ENCODE results near the gene CBR1.
A peak's percentile ranks its signal among the peaks of the same experiment; 100 is the strongest.
"Not testable (repeated sequence)": the region's sequence is repeated elsewhere in the genome, so short reads cannot be mapped to it uniquely, and the experiment has no call there.

The CBR1 gene

DNA sequence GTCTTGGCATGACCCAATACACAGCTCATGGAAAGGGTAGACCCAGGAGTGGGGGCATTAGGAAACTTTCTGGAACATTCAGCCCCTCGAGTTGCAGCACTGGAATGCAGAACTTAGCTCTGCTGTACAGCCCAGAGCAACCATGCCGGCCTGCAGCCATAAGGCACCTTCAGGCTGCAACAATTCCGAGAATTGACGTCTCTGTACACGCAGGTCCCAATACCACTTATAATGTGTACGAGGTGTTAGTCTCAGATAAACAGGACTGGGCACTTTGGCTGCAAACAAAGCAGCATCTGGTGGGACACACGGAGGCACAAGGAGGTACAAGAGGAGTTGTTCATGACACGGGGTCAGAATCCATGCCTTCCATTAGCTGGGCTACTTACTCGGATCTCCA, 7.9 kb downstream of the CBR1 start:
- DNase-seq (ENCODE audit: low read depth, low spot score) = no peak
- no peak overlapping the region for H3K27ac ChIP-seq

DNA sequence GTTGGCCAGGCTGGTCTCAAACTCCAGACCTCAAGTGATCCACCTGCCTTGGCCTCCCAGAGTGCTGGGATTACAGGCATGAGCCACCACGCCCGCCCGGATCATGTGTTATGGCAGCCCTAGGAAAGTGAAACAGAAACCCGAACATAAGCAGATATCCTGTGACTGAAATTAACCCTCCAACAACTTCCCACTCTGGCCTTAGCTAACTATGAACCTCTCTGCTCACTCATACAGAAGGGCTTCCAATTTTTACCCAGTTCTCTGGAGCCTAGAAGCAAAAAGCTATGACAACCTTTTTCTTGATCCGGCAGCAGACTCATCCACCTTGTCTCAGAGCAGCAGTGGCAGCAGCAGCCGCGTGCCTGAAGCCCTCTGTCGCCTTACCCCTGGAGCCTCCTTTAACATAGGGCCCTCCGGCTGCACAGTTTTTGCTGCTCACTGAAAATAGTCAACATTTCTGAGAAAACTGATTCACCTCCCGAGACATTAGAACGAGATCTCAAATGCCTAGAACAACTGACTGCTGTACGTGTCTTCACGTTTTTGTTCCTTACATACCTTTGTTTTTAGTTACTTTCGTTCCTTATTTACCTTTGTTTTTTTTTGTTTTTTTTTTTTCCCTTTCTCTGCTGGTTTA, 9.3 kb downstream of the CBR1 start:
- no peak for DNase-seq (ENCODE audit: low read depth, low spot score)
- H3K27ac ChIP-seq = no peak overlapping the region

DNA sequence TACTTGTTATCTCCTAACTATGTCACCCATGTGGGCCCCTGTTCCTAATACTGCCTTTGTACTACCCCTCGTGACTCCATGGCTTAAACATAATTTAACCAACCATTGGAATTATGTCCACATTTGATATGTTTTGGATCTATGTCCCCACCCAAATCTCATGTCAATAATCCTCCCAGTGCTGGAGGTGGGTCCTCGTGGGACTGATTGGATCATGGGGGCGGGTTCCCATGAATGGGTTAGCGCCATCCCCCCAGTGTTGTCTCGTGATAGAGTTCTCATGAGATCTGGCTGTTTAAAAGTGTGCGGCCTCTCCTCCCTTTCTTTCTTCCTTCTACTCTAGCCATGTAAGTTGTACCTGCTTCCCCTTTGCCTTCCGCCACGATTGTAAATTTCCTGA, 9.8 kb downstream of the CBR1 start:
- DNase-seq (ENCODE audit: low read depth, low spot score) = no peak
- H3K27ac ChIP-seq = no peak overlapping the region

DNA sequence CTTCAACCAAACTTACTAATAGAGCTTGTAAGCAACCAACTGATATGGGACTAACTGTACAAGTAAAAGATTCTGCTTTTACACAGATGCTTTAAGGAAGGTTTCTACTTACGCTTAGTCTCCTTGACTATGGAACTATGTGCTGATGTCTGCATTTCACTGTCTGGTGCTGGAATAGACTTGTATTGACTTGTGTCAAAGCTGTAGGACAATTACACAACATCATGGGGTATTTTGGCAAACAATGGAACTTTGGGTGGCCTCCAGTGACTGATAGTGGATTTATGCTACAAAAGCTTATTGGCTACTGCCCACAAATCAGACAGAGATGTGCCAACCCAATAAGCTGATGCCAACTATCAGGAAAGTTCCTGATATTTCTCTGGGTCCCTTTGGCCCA, 10.6 kb downstream of the CBR1 start:
- peak overlapping the region; percentile 22 for H3K27ac ChIP-seq
- DNase-seq (ENCODE audit: low read depth, low spot score) = peak; percentile 75

DNA sequence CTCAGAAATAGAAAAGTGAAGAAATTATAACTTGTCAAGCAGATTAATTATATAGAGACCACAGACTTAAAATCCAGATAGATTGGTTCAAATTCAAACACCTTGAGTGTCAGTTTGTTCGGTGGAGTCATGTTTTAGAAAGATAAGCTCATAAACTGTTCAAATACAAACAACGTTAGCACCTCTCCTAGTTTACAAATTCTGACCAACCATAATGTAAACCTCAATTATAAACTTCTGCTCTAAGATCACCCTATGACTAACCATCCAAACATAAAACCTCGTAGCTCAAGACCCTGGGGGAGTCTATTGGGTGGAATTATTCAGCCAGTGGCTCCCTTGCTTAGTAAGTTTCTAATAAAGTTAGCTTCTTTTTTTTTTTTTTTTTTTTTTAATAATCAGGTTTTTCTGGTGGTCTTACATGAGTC, 12.4 kb downstream of the CBR1 start:
- no peak overlapping the region for H3K27ac ChIP-seq
- no peak for DNase-seq (ENCODE audit: low read depth, low spot score)

DNA sequence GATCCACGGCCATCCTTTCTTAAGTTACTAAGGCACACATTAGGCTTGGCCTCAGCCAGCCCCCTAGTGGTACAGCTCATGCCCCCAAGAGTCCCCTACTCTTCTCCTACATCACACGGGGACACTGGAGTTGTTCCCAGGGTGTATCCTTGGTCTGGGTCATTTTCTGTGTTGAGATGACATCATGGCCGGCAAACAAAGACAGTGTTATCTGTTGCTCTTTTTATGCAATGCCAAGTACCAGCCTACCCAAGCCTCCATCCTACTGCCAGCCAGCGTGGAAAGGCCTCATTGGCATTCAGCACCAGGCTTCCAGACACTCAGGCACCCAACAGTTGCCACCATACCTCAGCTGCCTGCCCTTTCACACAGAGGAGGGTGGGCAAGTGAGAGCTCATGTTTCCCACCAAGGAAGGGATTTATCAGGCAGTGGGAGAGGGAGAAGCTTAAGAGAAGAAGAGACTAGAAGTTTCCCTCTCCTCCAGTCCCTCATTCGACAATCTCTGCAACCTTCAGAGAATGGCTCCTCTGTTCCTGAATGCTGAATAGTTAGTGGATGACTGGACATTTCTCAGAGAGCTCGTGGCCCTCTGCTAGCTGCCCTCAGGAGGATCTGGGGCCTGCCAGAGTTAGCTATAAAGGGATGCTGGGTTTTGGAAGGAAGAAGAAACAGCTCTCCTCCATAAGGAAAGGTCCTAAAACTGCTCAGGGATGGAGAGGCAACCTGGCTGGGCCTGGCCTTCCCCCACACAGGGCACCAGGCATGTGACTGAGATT, 17.7 kb downstream of the CBR1 start:
- DNase-seq (ENCODE audit: low read depth, low spot score) = no peak
- H3K27ac ChIP-seq = no peak overlapping the region

DNA sequence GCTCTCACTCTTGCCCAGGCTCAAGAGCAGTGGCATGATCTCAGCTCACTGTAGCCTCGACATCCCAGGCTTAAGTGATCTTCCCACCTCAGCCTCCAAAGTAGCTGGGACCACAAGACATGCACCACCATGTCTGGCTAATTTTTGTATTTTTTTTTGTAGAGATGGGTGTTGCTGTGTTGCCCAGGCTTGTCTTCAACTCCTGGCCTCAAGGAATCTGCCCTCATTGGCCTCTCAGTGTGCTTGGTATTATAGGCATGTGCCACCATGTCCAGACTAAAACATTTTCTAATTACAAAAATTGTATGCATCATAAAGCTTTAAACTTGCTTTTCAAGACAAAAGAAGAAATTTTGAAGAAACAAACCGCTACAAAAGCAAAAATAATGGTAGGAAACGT, 20.1 kb downstream of the CBR1 start:
- peak overlapping the region; percentile 47 for H3K27ac ChIP-seq
- DNase-seq (ENCODE audit: low read depth, low spot score) = peak; percentile 60

DNA sequence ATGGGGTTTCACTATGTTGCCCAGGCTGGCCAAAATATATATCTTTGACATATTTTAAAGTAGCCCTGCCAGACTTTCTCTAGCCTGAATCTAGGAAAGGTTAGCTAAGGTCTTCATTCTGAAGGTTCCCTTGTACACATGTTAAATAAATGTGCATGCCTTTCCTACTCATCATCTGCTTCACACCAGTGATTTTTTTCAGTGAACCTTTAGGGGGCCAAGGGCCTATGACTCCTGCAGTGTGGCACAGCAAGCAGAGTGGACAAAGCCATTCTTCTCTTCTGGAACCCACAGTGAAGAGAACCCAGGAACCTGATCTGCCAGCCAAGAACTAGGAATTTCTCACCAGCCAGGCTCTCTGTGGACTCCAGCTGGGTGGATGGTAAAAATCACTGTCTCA, 22.9 kb downstream of the CBR1 start:
- no peak overlapping the region for H3K27ac ChIP-seq
- DNase-seq (ENCODE audit: low read depth, low spot score) = no peak

DNA sequence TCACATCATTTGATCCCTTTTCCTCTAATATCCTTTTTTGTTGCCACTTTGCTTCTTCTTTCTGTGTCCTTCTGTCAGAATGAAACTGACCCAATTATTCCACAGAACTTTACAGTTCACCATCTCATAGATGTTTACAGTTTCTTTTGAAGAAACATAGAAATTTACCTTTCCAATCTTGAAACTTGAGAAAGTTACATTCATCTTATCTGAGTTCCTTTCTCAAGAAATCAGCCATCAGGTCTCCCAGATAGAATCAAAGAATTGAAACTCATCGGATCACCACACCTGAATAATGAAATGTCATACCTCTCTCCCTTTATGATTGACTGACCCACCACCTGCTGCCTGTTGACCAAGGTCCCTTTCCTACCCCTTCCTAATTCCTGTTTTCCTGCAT, 23.7 kb downstream of the CBR1 start:
- no peak overlapping the region for H3K27ac ChIP-seq
- DNase-seq (ENCODE audit: low read depth, low spot score) = no peak

DNA sequence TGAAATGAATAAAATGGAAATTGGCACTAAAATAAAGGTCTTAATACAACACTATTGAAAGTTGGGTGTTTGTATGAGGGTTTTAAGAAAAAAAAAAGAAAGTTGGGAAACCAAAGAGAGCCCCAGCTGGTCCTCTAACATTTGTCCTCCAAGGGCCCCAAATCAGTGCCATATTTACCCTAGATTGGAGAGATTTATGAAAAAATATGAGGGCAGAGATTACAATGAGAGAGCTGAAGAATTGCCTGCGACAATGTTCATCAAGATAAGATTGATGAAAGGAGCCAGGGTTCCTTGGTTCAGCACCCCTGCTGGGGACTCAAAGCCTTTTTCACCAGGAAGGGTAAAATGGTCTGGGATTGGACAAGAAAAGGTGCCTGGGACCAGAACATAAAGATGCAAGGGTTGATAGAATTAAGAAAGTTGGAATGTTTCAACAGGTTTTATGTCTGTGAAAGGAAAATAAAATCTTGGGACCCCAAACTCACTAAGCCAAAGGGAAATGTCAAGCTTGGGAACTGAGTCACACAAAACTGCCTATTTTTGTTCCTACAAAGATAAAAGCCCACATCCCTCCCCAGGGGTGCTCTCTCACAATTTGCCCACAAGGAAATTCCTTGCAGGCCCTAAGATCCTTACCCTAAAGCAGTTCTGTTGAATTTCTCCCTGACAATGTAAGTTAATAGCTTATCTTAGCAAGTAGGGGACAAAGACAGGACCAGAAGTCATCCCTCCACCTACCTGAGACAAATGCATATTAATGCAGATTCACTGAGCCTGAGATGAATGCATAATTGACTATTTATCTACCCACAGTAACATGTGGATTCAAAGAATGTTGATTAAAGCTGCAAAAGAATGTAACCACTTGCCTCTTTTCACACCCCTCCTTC, 26.8 kb downstream of the CBR1 start:
- DNase-seq (ENCODE audit: low read depth, low spot score) = no peak
- no peak overlapping the region for H3K27ac ChIP-seq

DNA sequence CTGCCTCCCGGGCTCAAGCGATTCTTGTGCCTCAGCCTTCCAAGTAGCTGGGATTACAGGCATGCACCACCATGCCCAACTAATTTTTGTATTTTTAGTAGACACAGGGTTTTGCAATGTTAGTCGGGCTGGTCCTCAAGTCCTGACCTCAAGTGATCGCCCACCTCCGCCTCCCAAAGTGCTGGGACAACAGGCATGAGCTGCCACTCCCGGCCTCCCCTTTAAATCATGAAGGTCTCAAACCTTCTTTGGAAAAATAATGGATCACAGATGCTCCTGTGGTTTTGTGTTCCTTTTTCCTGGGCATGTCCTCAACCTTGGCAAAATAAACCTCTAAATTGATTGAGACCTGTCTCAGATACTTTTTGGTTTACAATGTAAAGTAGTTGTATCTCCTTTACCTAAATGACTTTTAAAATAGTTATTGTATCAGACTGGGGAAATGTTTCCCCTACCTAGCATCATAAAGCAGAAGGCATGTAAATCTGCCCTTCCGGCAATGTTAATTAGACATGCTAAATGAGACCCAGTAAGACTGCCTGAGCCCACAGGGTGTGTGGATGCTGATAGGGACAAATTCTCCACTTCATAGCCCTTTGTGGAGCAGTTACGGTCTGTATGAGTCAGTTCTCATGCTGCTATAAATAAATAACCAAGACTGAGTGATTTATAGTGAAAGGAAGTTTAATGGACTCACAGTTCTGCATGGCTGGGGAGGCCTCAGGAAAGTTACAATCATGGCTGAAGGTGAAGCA, 27.8 kb downstream of the CBR1 start:
- H3K27ac ChIP-seq = no peak overlapping the region
- DNase-seq (ENCODE audit: low read depth, low spot score) = peak; percentile 27

DNA sequence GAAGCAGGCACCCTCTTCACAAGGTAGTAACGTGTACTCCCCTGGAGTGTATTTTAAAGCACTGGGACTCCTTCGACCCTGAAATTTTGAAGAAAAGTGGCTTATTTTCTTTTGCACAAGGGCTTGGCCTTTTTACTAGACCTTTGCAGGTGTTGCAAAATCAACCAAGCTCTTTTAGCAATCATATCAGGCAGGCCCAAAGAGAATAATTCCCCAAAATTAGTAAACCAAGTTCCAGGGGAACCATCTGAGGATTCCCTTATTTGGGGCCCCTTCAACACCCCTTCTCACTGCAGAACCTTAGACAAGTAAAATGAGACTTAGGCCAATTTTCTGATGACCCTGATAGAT, 28.3 kb downstream of the CBR1 start:
- no peak overlapping the region for H3K27ac ChIP-seq
- DNase-seq (ENCODE audit: low read depth, low spot score) = no peak

DNA sequence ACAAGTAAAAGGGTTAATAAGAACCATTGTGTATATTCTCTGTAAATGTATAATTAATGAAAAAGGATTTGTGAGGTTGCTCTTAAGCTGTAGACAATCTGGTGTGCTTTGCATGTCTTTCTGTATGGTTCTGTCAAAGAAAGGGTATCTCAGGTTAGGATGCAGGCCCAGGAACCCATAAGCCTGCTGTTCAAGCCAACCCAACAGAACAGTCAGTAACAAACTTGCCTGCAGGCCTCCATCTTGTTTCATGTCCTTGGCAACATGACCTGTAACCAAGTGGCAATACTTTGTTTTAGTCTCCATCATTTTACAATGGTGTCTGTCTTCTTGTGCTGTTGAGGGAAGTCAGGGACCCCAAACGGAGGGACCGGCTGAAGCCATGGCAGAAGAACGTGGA, 29.2 kb downstream of the CBR1 start:
- DNase-seq (ENCODE audit: low read depth, low spot score) = no peak
- no peak overlapping the region for H3K27ac ChIP-seq

DNA sequence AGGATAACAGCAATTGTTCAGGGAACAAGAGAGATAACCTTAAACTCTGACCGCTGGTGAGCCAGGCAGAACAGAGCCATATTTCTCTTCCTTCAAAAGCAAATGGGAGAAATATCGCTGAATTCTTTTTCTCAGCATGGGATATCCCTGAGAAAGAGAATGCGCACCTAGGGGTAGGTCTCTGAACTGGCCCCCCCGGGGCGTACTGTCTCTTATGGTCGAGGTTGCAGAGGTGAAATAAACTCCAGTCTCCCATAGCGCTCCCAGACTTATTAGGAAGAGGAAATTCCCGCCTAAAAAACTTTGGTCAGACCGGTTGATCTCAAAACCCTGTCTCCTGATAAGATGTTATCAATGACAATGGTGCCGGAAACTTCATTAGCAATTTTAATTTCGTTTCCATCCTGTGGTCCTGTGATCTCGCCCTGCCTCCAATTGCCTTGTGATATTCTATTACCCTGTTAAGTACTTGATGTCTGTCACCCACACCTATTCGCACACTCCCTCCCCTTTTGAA, 29.9 kb downstream of the CBR1 start:
- not testable (repeated sequence) for DNase-seq (ENCODE audit: low read depth, low spot score); H3K27ac ChIP-seq

DNA sequence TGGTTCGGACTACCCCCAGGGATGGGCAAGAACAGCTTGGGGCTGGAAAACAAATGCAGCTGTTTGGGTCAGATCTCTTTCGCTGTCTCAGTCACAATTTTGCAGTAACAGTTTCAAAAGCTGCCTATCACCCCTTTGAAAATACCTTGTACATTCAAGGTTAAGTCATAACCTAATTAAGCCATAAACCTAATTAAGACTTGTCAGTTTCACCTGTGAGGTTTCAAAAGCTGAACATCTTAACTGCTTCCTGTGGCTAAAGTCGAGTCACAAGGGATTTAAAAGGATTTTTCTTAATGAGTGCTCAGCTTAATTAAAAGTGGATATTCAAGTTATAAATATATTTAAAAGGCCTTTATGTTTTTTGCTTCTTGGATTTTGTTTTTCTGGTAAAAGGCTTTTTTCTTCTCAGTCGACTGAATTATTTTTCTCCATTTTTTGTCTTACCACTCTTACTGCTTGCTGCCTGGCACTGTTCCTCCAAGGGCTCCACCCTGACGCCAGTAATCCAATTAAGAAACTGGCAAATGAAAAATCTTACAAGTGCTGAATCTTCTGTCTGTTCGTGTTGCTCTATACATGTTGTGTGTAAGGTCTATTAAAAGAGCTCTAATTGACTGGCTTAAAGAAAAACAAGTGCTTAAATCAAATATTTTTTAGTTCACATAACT, 31.3 kb downstream of the CBR1 start:
- no peak for DNase-seq (ENCODE audit: low read depth, low spot score)
- no peak overlapping the region for H3K27ac ChIP-seq

DNA sequence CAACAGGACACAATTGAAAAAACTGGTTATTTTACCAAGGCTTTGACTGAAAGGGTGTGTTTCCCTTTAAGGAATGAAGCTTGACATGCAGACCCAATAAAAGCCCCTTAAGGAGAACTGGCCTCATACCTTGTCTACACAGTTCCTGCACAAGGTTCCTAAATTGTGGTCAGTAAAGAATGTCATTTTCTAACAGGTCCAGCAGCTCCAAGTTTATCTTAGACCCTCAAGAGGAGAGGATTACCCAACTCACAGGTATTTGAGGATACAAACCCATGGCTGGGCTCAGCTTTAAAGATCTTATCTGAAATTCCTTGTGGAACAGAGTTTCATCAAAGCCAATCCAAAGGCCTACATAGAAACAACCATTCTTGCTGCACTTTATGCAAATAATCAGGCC, 33.6 kb downstream of the CBR1 start:
- DNase-seq (ENCODE audit: low read depth, low spot score) = no peak
- H3K27ac ChIP-seq = no peak overlapping the region

DNA sequence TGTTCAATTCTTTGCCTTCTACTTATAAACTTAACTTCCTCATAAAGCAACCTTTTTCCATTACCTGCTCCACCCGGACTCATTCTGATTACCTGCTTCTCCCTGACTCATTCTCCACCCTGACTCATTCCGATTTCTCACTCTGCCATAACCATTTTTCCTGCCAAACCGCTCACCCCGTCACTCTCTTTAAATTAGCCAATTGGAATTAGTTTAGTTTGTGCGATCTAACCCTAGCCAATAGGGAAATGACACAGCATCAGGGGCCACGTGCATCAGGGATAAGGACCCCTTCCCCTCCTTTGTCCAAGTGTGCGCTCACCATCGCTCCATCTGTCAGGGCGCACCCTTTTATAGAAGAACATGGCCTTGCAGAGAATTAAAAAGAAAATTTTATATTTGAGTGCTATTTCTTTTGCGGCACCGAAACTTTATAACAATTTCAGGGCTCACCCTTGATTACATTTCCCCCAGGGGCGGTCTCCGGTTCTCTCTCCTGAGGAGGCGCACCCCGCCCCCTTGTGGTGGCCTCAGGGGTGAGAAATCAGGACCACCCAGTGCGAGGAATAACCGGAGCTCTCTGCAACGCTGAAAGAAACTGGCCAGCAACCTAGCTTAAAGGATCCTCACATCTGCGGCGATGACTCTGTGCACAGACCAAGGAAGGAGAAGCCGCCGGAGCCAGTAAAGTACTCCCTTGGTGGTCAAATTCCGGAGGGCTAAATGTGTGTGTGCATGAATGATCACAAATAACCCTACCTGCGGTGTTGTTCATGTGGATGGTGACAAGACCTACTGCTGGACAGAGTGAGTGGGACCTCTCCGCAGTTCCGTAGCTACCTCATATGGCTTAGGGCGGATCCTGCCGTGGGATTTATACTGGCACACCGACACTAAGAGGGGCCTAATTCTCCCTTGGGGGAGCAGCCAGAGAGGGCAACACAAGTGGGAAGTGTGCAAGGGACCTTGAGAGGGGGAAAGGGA, 34.8 kb downstream of the CBR1 start:
- no peak for DNase-seq (ENCODE audit: low read depth, low spot score)
- H3K27ac ChIP-seq = peak overlapping the region; percentile 7

DNA sequence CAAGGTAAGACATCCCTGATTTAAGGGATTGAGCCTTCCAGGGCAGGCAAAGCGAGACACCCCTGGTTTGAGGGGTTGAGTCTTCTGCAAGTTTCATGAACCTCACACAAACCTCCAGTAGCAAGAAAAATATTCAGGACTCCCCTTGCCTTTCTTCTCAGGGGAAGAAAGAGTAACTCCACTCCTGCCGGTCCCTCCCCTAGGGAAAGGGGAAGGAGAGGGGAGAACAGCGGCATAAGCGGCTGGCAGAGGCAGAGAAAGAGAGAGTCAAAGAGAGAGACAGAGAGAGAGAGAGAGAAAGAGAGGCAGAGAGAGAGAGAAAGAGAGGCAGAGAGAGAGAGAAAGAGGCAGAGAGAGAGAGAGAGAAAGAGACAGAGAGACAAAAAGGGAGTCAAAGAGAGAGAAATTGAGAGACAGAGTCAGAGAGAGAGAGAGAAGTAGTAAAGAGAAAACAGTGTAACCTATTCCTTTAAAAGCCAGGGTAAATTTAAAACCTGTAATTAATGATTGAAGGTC, 35.6 kb downstream of the CBR1 start:
- no peak overlapping the region for H3K27ac ChIP-seq
- DNase-seq (ENCODE audit: low read depth, low spot score) = no peak
